ENCODE results near the gene NAALADL1. TPM values are rescaled to one million over a fixed set of nuclear protein-coding genes. Genes with fewer than 3 reads are reported as not detected.

The NAALADL1 gene
- total RNA-seq, 4 donors from 2014 or later, result 18.6 to 38.9 (median 29.1) TPM

GRCh38 chr11:65086809-65087208 lies 28.5 kb upstream of the NAALADL1 start:
- TF ChIP-seq EP300 (IDR thresholded peaks at IDR 0.05) (no peak), POLR2A (IDR thresholded peaks at IDR 0.05) (no peak)
- TF ChIP-seq, protein P1, sequence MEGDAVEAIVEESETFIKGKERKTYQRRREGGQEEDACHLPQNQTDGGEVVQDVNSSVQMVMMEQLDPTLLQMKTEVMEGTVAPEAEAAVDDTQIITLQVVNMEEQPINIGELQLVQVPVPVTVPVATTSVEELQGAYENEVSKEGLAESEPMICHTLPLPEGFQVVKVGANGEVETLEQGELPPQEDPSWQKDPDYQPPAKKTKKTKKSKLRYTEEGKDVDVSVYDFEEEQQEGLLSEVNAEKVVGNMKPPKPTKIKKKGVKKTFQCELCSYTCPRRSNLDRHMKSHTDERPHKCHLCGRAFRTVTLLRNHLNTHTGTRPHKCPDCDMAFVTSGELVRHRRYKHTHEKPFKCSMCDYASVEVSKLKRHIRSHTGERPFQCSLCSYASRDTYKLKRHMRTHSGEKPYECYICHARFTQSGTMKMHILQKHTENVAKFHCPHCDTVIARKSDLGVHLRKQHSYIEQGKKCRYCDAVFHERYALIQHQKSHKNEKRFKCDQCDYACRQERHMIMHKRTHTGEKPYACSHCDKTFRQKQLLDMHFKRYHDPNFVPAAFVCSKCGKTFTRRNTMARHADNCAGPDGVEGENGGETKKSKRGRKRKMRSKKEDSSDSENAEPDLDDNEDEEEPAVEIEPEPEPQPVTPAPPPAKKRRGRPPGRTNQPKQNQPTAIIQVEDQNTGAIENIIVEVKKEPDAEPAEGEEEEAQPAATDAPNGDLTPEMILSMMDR (IDR thresholded peaks at IDR 0.05), result no peak
- Histone ChIP-seq H3K4me3 (no peak overlapping the region), H3K36me3 (peaks cover 0 to 51% (median 5%) of the 10 kb centered on the region in 3 donors), H3K9me3 (no peaks in the 10 kb centered on the region), H3K27me3 (no peaks in the 10 kb centered on the region), H3K27ac (no peak overlapping the region), H3K4me1 (peaks cover 0 to 26% (median 19%) of the 10 kb centered on the region in 4 donors)
- DNase-seq (ENCODE audit: low spot score in 2 of 2), result no peak
- WGBS, 2 donors, result 88 to 92% methylated on average over 9 of the region's 9 CpGs

DNA sequence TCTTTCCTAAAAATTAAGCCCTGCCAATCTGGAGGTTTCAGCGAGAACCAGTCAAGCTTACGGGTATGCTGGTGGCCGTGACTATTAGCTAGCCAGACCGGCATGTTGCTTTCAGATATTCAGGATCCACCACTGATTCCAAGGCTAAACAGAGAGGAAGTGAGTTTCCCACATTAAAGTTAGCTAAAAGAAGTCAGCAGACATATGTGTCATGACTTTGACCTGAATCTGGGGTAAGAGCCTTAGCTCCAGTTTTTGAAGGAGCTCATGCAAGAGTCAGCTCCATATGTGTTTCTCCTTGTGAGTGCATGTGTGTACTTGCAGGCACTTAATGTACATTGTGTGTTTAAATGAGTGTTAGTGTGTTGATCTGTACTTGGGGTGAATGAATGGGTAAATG lies 27.1 kb upstream of the NAALADL1 start:
- peaks cover 0 to 26% (median 19%) of the 10 kb centered on the region in 4 donors for H3K4me1 ChIP-seq
- DNase-seq (ENCODE audit: low spot score in 2 of 2), result no peak
- H3K36me3 ChIP-seq, result peaks cover 0 to 51% (median 5%) of the 10 kb centered on the region in 3 donors
- no peaks in the 10 kb centered on the region for H3K27me3 ChIP-seq
- WGBS, 2 donors, result 89 to 91% methylated on average over 4 of the region's 4 CpGs
- no peak for TF ChIP-seq EP300 (IDR thresholded peaks at IDR 0.05)
- TF ChIP-seq, protein P1 (IDR thresholded peaks at IDR 0.05), result no peak
- TF ChIP-seq POLR2A (IDR thresholded peaks at IDR 0.05), result no peak
- no peak overlapping the region for H3K4me3 ChIP-seq
- no peak overlapping the region for H3K27ac ChIP-seq
- H3K9me3 ChIP-seq, result no peaks in the 10 kb centered on the region

DNA sequence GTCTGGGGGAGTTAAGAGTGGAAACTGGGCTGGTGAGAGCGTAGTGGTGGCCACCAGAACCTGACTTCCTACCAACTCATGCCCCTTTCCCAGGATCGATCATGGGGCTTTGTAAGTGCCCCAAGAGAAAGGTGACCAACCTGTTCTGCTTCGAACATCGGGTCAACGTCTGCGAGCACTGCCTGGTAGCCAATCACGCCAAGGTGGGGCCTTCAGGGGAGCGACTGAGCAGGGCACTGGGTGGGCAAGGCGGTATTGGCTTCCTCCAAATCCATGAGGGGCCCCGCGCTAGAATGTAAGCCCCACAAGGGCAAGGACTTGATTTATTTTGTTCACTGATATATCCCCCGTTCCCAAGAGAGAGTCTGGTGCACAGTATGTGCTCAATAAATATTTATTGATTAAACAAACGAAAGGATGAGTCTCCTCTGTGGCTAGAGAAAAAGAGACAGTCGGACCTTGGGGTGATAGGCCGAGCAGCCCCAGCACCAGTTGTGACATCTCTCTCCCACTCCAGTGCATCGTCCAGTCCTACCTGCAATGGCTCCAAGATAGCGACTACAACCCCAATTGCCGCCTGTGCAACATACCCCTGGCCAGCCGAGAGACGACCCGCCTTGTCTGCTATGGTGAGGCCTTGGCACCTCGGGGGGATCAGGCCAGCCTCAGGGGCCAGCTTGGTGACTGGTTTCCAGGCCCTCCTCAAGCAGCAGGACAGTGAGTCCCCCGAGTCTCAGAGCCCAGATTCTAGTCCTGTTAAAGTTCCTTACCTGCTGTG lies 26.4 kb upstream of the NAALADL1 start:
- H3K27me3 ChIP-seq, result no peaks in the 10 kb centered on the region
- H3K9me3 ChIP-seq, result no peaks in the 10 kb centered on the region
- peaks cover 0 to 26% (median 19%) of the 10 kb centered on the region in 4 donors for H3K4me1 ChIP-seq
- H3K36me3 ChIP-seq, result peaks cover 0 to 48% (median 5%) of the 10 kb centered on the region in 3 donors
- H3K27ac ChIP-seq, result peak overlapping the region; percentile 88 to 98 (median 97)
- no peak for DNase-seq (ENCODE audit: low spot score in 2 of 2)
- TF ChIP-seq, protein P1 (IDR thresholded peaks at IDR 0.05), result no peak
- no peak for TF ChIP-seq POLR2A (IDR thresholded peaks at IDR 0.05)
- TF ChIP-seq EP300 (IDR thresholded peaks at IDR 0.05), result no peak
- 47 to 58% methylated on average over 17 to 23 of the region's 23 CpGs for WGBS, 2 donors
- H3K4me3 ChIP-seq, result peak overlapping the region; percentile 65 to 89 (median 86)

- Histone ChIP-seq H3K27me3 (no peaks in the 10 kb centered on the region), H3K27ac (peak within 1 kb of the TSS; percentile 88 to 98 (median 97)), H3K36me3 (peaks cover 0 to 40% (median 5%) of the 10 kb centered on the region in 3 donors), H3K9me3 (no peaks in the 10 kb centered on the region), H3K4me1 (peaks cover 0 to 26% (median 19%) of the 10 kb centered on the region in 4 donors), H3K4me3 (peak within 1 kb of the TSS; percentile 65 to 89 (median 86))
- peak; percentile 92 to 94 for DNase-seq (ENCODE audit: low spot score in 2 of 2)
- TF ChIP-seq, protein P1 (IDR thresholded peaks at IDR 0.05), result peak in 1 of 5 experiments; percentile 61
- TF ChIP-seq POLR2A (IDR thresholded peaks at IDR 0.05) (peak in 1 of 2 donors; percentile 59), EP300 (IDR thresholded peaks at IDR 0.05) (peak; percentile 98)
- 0 to 1% methylated on average over 47 to 66 of the region's 79 CpGs for WGBS, 2 donors
Observed at GRCh38 chr11:65083834-65084597, 25.7 kb upstream of the NAALADL1 start, which contains the start of the genes CDCA5 and ZFPL1. Gene CDCA5 (minus strand): TSS chr11:65084040. CDS start chr11:65083978, 62 bp downstream. Gene ZFPL1 (plus strand): TSS chr11:65084222. CDS start chr11:65084699, 477 bp downstream.
